Mammary epithelial cell (primary cell): ENCODE measurements around the gene CST3.

ENCODE experiments used
- EZH2 ChIP-seq: IDR thresholded peaks from 2 replicates; pipeline ENCODE4 v1.6.1; 2012; ENCODE audit warnings: low read length, inconsistent platforms, borderline replicate concordance
- TF ChIP-seq, protein P1 (sequence below), 2 donors: IDR thresholded peaks in 1 of 2; conservative IDR thresholded peaks in 1 of 2; 2 replicates each; pipeline ENCODE4 v1.5.1; 2011 to 2012; ENCODE audit warnings: inconsistent platforms in 2 of 2, low read length in 2 of 2, mild to moderate bottlenecking in 2 of 2, control low read depth in 1 of 2, low read depth in 1 of 2; ENCODE audit not compliant: insufficient read depth in 1 of 2; ENCODE audit errors: extremely low read depth in 1 of 2

DNA sequence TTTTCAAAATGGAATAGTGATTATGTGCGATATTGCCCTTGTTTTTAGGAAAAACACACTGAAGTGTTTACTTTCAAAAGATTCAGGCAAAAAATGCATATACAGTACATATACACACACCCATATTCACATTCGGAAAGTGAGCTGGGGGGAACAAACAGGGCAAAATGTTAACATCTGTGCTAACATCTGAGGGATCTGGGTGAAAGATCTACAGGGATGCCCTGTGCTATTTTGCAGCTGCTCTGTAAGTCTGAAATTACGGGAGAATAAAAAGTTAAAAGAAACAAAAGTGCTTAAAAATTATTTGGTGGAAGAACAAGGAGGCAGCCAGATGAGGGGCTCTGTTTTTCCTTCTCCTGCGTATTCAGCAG lies 860 bp downstream of the CST3 start:
- TF ChIP-seq, protein P1, sequence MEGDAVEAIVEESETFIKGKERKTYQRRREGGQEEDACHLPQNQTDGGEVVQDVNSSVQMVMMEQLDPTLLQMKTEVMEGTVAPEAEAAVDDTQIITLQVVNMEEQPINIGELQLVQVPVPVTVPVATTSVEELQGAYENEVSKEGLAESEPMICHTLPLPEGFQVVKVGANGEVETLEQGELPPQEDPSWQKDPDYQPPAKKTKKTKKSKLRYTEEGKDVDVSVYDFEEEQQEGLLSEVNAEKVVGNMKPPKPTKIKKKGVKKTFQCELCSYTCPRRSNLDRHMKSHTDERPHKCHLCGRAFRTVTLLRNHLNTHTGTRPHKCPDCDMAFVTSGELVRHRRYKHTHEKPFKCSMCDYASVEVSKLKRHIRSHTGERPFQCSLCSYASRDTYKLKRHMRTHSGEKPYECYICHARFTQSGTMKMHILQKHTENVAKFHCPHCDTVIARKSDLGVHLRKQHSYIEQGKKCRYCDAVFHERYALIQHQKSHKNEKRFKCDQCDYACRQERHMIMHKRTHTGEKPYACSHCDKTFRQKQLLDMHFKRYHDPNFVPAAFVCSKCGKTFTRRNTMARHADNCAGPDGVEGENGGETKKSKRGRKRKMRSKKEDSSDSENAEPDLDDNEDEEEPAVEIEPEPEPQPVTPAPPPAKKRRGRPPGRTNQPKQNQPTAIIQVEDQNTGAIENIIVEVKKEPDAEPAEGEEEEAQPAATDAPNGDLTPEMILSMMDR (conservative IDR thresholded peaks at IDR 0.05 in 1 of 2, IDR thresholded peaks at IDR 0.05 in 1 of 2; ENCODE audit: extremely low read depth in 1 of 2, insufficient read depth in 1 of 2, low read depth in 1 of 2, low read length in 2 of 2): no peak
- no peak for TF ChIP-seq EZH2
